BJ (cell line): ENCODE results near the gene SHANK3. TPM values are rescaled to one million over a fixed set of nuclear protein-coding genes. Genes with fewer than 3 reads are reported as not detected.
A peak's percentile ranks its signal among the peaks of the same experiment; 100 is the strongest.

Source experiments
- CTCF ChIA-PET: fragments of 350-600 bp; formaldehyde crosslinking; extraction: SDS; loops from one replicate; lab custom pipeline; 2021; ENCODE audit warnings: antibody characterized with exemption, inconsistent platforms; lab: Yijun Ruan, JAX
- POLR2A ChIA-PET: fragments of 300-600 bp; sonication (Branson Sonifier 250); formaldehyde crosslinking; extraction: SDS; loops from one replicate; lab custom pipeline; 2021; ENCODE audit warnings: antibody characterized with exemption; lab: Charles Lee
- DNase-seq: peaks from one replicate; pipeline ENCODE4 v3.0.0-alpha.2; 2011; ENCODE audit warnings: low read depth
- H3K27me3 ChIP-seq: 2 replicates; pipeline ENCODE4 v1.6.0; 2011; ENCODE audit warnings: low read length; ENCODE audit not compliant: control insufficient read depth, insufficient read depth
- H3K36me3 ChIP-seq: 2 replicates; pipeline ENCODE4 v1.5.1; 2011; ENCODE audit warnings: low read length; ENCODE audit not compliant: control insufficient read depth, insufficient read depth
- H3K4me3 ChIP-seq: 2 replicates; pipeline ENCODE4 v1.5.1; 2011; ENCODE audit warnings: low read depth, mild to moderate bottlenecking, control low read depth, low read length
- polyA plus RNA-seq: library from polyadenylated mRNA; depleted of rRNA; stranded (reverse); fragments of >200 nt; gene quantifications from 2 replicates; pipeline ENCODE4 v1.2.3, GENCODE V29; 2011
- TF ChIP-seq, protein P1 (sequence below): IDR thresholded peaks from 2 replicates; pipeline ENCODE4 v1.5.1; 2011; ENCODE audit warnings: low read depth, mild to moderate bottlenecking, control low read depth, inconsistent platforms, low read length, moderate library complexity; ENCODE audit not compliant: insufficient read depth

The SHANK3 gene
- polyA plus RNA-seq, 1 experiment = 0.25 TPM

DNA sequence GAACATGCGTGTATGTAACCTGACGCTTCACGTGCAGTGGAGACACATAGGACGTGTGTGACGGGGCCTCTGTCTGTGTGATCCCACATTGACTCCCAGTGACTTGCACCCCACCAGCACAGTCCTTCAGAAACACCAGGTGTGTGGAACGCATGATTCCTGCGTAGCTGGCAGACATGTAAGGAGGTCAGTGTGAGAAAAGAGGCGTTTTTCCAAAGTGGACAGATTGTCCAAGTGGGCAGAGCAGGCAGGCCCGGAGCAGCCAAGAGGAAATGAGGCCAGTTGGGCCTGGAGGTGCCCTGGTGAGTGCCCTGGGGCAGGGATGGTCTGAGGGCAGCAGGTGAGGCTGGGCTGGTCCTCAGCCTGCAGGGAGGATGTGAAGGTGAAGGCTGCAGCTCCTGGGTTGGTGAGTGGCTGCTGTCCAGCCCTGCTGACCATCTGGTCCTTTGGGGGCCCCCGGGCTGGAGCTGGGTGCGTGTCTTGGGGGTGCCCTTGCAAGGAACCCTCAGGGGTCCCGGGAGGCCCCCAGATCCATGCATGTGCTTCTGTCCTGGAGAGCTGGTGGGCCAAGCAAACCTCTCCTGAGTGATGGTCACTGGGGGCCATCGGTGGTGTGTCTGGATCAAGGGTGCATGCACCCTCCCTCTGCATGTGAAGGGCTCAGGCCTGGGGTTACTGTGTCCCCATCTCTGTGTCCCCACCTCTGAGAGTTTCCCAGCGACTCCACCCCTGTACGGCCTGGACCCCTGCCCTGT is 26.6 kb downstream of the SHANK3 start:
- DNase-seq = no peak
- CTCF ChIA-PET = interaction anchor here (1.7 kb wide), 1 partner anchor 78 kb away, joined by 5 read pairs; no protein-coding TSS in a partner anchor
- TF ChIP-seq, protein P1, sequence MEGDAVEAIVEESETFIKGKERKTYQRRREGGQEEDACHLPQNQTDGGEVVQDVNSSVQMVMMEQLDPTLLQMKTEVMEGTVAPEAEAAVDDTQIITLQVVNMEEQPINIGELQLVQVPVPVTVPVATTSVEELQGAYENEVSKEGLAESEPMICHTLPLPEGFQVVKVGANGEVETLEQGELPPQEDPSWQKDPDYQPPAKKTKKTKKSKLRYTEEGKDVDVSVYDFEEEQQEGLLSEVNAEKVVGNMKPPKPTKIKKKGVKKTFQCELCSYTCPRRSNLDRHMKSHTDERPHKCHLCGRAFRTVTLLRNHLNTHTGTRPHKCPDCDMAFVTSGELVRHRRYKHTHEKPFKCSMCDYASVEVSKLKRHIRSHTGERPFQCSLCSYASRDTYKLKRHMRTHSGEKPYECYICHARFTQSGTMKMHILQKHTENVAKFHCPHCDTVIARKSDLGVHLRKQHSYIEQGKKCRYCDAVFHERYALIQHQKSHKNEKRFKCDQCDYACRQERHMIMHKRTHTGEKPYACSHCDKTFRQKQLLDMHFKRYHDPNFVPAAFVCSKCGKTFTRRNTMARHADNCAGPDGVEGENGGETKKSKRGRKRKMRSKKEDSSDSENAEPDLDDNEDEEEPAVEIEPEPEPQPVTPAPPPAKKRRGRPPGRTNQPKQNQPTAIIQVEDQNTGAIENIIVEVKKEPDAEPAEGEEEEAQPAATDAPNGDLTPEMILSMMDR = no peak
- no peak overlapping the region for H3K4me3 ChIP-seq
- H3K27me3 ChIP-seq = peaks cover 9% of the 10 kb centered on the region
- H3K36me3 ChIP-seq = no peaks in the 10 kb centered on the region
- POLR2A ChIA-PET = no interaction called here

- ChIA-PET CTCF (interaction anchor here (1.0 kb wide), 1 partner anchor 10 kb away, joined by 3 read pairs; no protein-coding TSS in a partner anchor), POLR2A (no interaction called here)
- TF ChIP-seq, protein P1 = 0 out of 2 replicates have a peak, but pooled peaks have one; percentile 18
- no peak for DNase-seq
- Histone ChIP-seq H3K36me3 (no peaks in the 10 kb centered on the region), H3K4me3 (no peak overlapping the region), H3K27me3 (peaks cover 7% of the 10 kb centered on the region)
These were observed 27.2 kb downstream of the SHANK3 start for GRCh38 chr22:50699756-50700386.

- H3K4me3 ChIP-seq = no peak overlapping the region
- DNase-seq = no peak
- H3K27me3 ChIP-seq = peaks cover 2% of the 10 kb centered on the region; the same call in 1 of the 2 replicates
- POLR2A ChIA-PET = no interaction called here
- TF ChIP-seq, protein P1 = no peak
- CTCF ChIA-PET = interaction anchor here (1.0 kb wide), 1 partner anchor 11 kb away, joined by 3 read pairs; no protein-coding TSS in a partner anchor
- H3K36me3 ChIP-seq = no peaks in the 10 kb centered on the region
These were observed 27.9 kb downstream of the SHANK3 start for GRCh38 chr22:50700387-50701075.

GRCh38 chr22:50701076-50701419 is 28.4 kb downstream of the SHANK3 start:
- Histone ChIP-seq H3K36me3 (no peaks in the 10 kb centered on the region), H3K27me3 (peaks cover 2% of the 10 kb centered on the region; the same call in 1 of the 2 replicates), H3K4me3 (no peak overlapping the region)
- ChIA-PET POLR2A (no interaction called here), CTCF (no interaction called here)
- TF ChIP-seq, protein P1 = no peak
- DNase-seq = no peak
